Stomach (tissue), 4 donors: ENCODE results near the gene ATR.
"Not testable (repeated sequence)": the region's sequence is repeated elsewhere in the genome, so short reads cannot be mapped to it uniquely, and the experiment has no call there.

Source experiments
- EP300 ChIP-seq: sonication (generic); formaldehyde crosslinking; IDR thresholded peaks from one replicate; pipeline ENCODE4 v1.6.1; 2017; ENCODE audit warnings: antibody characterized with exemption
- POLR2A ChIP-seq, 4 donors: fragments of 450-650 bp; IDR thresholded peaks; one replicate each; pipeline ENCODE4 v1.6.1; 2016; ENCODE audit warnings: antibody characterized with exemption in 4 of 4, control low read depth in 2 of 4, mild to moderate bottlenecking in 1 of 4, moderate library complexity in 1 of 4
- POLR2AphosphoS5 ChIP-seq, 3 donors: sonication (generic); formaldehyde crosslinking; IDR thresholded peaks; one replicate each; pipeline ENCODE4 v1.6.1; 2016; ENCODE audit warnings: antibody characterized with exemption in 3 of 3
- TF ChIP-seq, protein P1 (sequence below), 7 experiments: fragments of 450-650 bp in 4 of 7; fragments of 200-600 bp in 3 of 7; sonication (generic) in 3 of 7; IDR thresholded peaks; one replicate each; pipeline ENCODE4 v1.5.1; 2016 to 2019; ENCODE audit warnings: antibody characterized with exemption in 7 of 7, control low read depth in 2 of 7, mild to moderate bottlenecking in 1 of 7

DNA sequence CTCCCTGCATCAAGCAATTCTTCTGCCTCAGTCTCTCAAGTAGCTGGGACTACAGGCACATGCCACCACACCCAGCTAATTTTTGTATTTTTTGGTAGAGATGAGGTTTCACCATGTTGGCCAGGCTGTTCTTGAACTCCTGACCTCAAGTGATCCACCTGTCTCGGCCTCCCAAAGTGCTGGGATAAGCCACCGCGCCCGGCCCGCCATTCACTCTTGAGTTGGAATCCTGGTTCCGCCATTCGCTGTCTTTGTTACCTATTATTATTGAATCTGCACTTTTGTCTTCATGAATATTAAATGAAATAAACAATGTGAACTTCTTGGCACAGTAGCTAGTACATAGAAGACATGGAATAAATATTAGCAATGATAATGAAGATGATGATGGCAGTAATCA, 13.7 kb upstream of the ATR start:
- TF ChIP-seq EP300; POLR2A (IDR thresholded peaks at IDR 0.05); POLR2AphosphoS5 (IDR thresholded peaks at IDR 0.05): not testable (repeated sequence)
- TF ChIP-seq, protein P1, sequence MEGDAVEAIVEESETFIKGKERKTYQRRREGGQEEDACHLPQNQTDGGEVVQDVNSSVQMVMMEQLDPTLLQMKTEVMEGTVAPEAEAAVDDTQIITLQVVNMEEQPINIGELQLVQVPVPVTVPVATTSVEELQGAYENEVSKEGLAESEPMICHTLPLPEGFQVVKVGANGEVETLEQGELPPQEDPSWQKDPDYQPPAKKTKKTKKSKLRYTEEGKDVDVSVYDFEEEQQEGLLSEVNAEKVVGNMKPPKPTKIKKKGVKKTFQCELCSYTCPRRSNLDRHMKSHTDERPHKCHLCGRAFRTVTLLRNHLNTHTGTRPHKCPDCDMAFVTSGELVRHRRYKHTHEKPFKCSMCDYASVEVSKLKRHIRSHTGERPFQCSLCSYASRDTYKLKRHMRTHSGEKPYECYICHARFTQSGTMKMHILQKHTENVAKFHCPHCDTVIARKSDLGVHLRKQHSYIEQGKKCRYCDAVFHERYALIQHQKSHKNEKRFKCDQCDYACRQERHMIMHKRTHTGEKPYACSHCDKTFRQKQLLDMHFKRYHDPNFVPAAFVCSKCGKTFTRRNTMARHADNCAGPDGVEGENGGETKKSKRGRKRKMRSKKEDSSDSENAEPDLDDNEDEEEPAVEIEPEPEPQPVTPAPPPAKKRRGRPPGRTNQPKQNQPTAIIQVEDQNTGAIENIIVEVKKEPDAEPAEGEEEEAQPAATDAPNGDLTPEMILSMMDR (IDR thresholded peaks at IDR 0.05), result not testable (repeated sequence)
